Kidney glomerular epithelial cell (primary cell): Measurements from ENCODE around the gene SMPD3.

Experiments used
- DNase-seq: peaks from one replicate; lab custom pipeline; 2025; lab: John Stamatoyannopoulos, UW

Gene SMPD3

GRCh38 chr16:68404736-68405345 is 43.5 kb downstream of the SMPD3 start:
- no peak for DNase-seq

- no peak for DNase-seq
Measured at GRCh38 chr16:68403704-68404103, 44.6 kb downstream of the SMPD3 start.

GRCh38 chr16:68403177-68403576 is 45.1 kb downstream of the SMPD3 start:
- no peak for DNase-seq

GRCh38 chr16:68402748-68403040 is 45.6 kb downstream of the SMPD3 start:
- no peak for DNase-seq

- DNase-seq: no peak
Measured at GRCh38 chr16:68401871-68402747, 46.2 kb downstream of the SMPD3 start.

GRCh38 chr16:68400924-68401460 is 47.3 kb downstream of the SMPD3 start:
- DNase-seq: no peak

GRCh38 chr16:68400083-68400923 is 48.0 kb downstream of the SMPD3 start:
- no peak for DNase-seq

- DNase-seq: no peak
Measured at GRCh38 chr16:68399456-68399855, 48.9 kb downstream of the SMPD3 start.

- DNase-seq: no peak
Measured at GRCh38 chr16:68397710-68398201, 50.6 kb downstream of the SMPD3 start.

GRCh38 chr16:68396481-68396880 is 51.8 kb downstream of the SMPD3 start:
- DNase-seq: peak; percentile 56

GRCh38 chr16:68395815-68396214 is 52.5 kb downstream of the SMPD3 start:
- no peak for DNase-seq

GRCh38 chr16:68395167-68395786 is 53.0 kb downstream of the SMPD3 start:
- DNase-seq: no peak

GRCh38 chr16:68393333-68393732 is 55.0 kb downstream of the SMPD3 start:
- DNase-seq: no peak

- no peak for DNase-seq
Measured at GRCh38 chr16:68389750-68390371, 58.4 kb downstream of the SMPD3 start.

GRCh38 chr16:68389006-68389405 is 59.3 kb downstream of the SMPD3 start:
- DNase-seq: no peak

GRCh38 chr16:68388124-68388523 is 60.2 kb downstream of the SMPD3 start:
- DNase-seq: no peak

GRCh38 chr16:68387301-68387700 is 61.0 kb downstream of the SMPD3 start:
- DNase-seq: no peak

GRCh38 chr16:68386628-68387027 is 61.7 kb downstream of the SMPD3 start:
- DNase-seq: no peak

GRCh38 chr16:68385371-68385770 is 62.9 kb downstream of the SMPD3 start:
- no peak for DNase-seq

GRCh38 chr16:68384288-68385161 is 63.8 kb downstream of the SMPD3 start:
- no peak for DNase-seq
